HL-60 (cell line): ENCODE measurements around the gene OPTC.

ENCODE experiments used
- CTCF ChIP-seq: IDR thresholded peaks from one replicate; pipeline ENCODE4 v1.5.1; 2011; ENCODE audit warnings: low read length, control low read depth, inconsistent platforms; ENCODE audit not compliant: insufficient read depth
- POLR2AphosphoS5 ChIP-seq: IDR thresholded peaks from 2 replicates; pipeline ENCODE4 v1.6.1; 2012; ENCODE audit warnings: low read depth

GRCh38 chr1:203486618-203487370 lies 7.2 kb upstream of the OPTC start:
- TF ChIP-seq CTCF, result no peak
- no peak for TF ChIP-seq POLR2AphosphoS5
